ENCODE results near the gene SERPIND1. TPM values are rescaled to one million over a fixed set of nuclear protein-coding genes. Genes with fewer than 3 reads are reported as not detected.

The SERPIND1 gene
- total and polyA plus RNA-seq, 10 of the 15 experiments (the other 5 are each of a cell fraction or from before 2014, with no cell fraction given) = 0.08 to 0.85 (median 0.38) TPM; not detected in 1

GRCh38 chr22:20779014-20779817 lies 5.3 kb downstream of the SERPIND1 start:
- ChIA-PET RAD21 (ENCODE audit: unreplicated experiment) (no interaction called here), POLR2A (no interaction called here), SMC1A (ENCODE audit: uncharacterized antibody, unreplicated experiment) (no interaction called here), CTCF (interaction anchor here (0.7 kb wide), 1 partner anchor 710 kb away, joined by 3 read pairs; no protein-coding TSS in a partner anchor)
- ATAC-seq (no peak), FAIRE-seq (no peak), DNase-seq (ENCODE audit: low read depth, low spot score) (no peak)
- Histone ChIP-seq H3K36me3 (ENCODE audit: control insufficient read depth in 2 of 2, insufficient read depth in 2 of 2, low read length in 1 of 2) (peaks cover 1 to 2% of the 10 kb centered on the region in 2 experiments), H3K79me2 (ENCODE audit: control insufficient read depth, insufficient read depth, low read length) (no peaks in the 10 kb centered on the region), H3K4me2 (ENCODE audit: control insufficient read depth, insufficient read depth) (no peak overlapping the region), H3K4me1 (ENCODE audit: control insufficient read depth, insufficient read depth, low read length) (peaks cover 7% of the 10 kb centered on the region), H3K4me3 (no peak overlapping the region), H4K20me1 (ENCODE audit: control insufficient read depth, insufficient read depth) (no peaks in the 10 kb centered on the region), H3K9me3 (replicated peaks; ENCODE audit: control insufficient read depth, insufficient read depth, low read length) (no peaks in the 10 kb centered on the region), H2AFZ (ENCODE audit: control insufficient read depth, low read depth, low read length) (no peak overlapping the region), H3K9ac (ENCODE audit: control insufficient read depth, insufficient read depth, low read length) (no peak overlapping the region), H3K27me3 (replicated peaks in 1 of 2; ENCODE audit: control insufficient read depth in 2 of 2, insufficient read depth in 2 of 2, low read length in 1 of 2) (no peaks in the 10 kb centered on the region), H3K27ac (ENCODE audit: control insufficient read depth, insufficient read depth) (no peak overlapping the region)
- intact Hi-C loops (cut with micrococcal nuclease; ENCODE audit: unreplicated experiment) = no loop called here
- TF ChIP-seq CREB1 (IDR thresholded peaks at IDR 0.05; ENCODE audit: low read depth) = no peak
- no peak for TF ChIP-seq MYC (IDR thresholded peaks at IDR 0.05; ENCODE audit: insufficient read depth, insufficient read length, insufficient replicate concordance, low read length, severe bottlenecking)
- no peak for TF ChIP-seq RAD51 (IDR thresholded peaks at IDR 0.05)
- TF ChIP-seq ZSCAN29 (IDR thresholded peaks at IDR 0.05) = no peak
- no peak for TF ChIP-seq EED (IDR thresholded peaks at IDR 0.05; ENCODE audit: low read depth)
- no peak for TF ChIP-seq BMI1 (IDR thresholded peaks at IDR 0.05; ENCODE audit: borderline replicate concordance)
- no peak for TF ChIP-seq SIX5 (IDR thresholded peaks at IDR 0.05; ENCODE audit: low read depth, low read length, severe bottlenecking)
- no peak for TF ChIP-seq STAT3 (IDR thresholded peaks at IDR 0.05; ENCODE audit: low read depth, low read length)
- TF ChIP-seq ZBTB4 (CRISPR knock-in tag; IDR thresholded peaks at IDR 0.05) = no peak
- TF ChIP-seq NKRF (conservative IDR thresholded peaks at IDR 0.05) = no peak
- TF ChIP-seq CHD1 (IDR thresholded peaks at IDR 0.05; ENCODE audit: low read depth, low read length) = no peak
- no peak for TF ChIP-seq MTA2 (IDR thresholded peaks at IDR 0.05; ENCODE audit: low read depth)
- TF ChIP-seq ZNF592 (IDR thresholded peaks at IDR 0.05) = no peak
- no TSS peak for BruUV-seq (replicated peaks)
- 97% methylated on average over 25 of the region's 25 CpGs for WGBS (ENCODE audit: insufficient coverage, insufficient replicate concordance, low lambda C conversion rate, missing lambda C conversion rate)
- in situ Hi-C loops (cut with MboI) = no loop called here

Data from GM12878 (cell line).